SK-N-SH treated with all-trans-retinoic acid at 6 μM for 48 hours (cell line): ENCODE results near the gene ACOT13.

Source experiments
- ARNTL ChIP-seq: fragments of 450-650 bp; formaldehyde crosslinking; IDR thresholded peaks from 2 replicates; pipeline ENCODE4 v1.5.0; 2020; ENCODE audit warnings: low read depth, mild to moderate bottlenecking, moderate library complexity, borderline replicate concordance
- BACH2 ChIP-seq: fragments of 250-450 bp; sonication (Bioruptor Pico); IDR thresholded peaks from 2 replicates; pipeline ENCODE4 v1.9.0; 2021; ENCODE audit warnings: mild to moderate bottlenecking, borderline replicate concordance
- CREB5 ChIP-seq: fragments of 250-450 bp; sonication (Bioruptor Pico); IDR thresholded peaks from 2 replicates; pipeline ENCODE4 v1.5.1; 2020; ENCODE audit warnings: low read depth, mild to moderate bottlenecking, moderate library complexity
- CSDC2 ChIP-seq: fragments of 250-450 bp; sonication (Bioruptor Pico); IDR thresholded peaks from 2 replicates; pipeline ENCODE4 v1.5.0; 2020; ENCODE audit warnings: mild to moderate bottlenecking, moderate library complexity
- PPARA ChIP-seq: fragments of 250-450 bp; sonication (Bioruptor Pico); IDR thresholded peaks from 2 replicates; pipeline ENCODE4 v1.5.0; 2020; ENCODE audit warnings: mild to moderate bottlenecking, borderline replicate concordance
- TSHZ2 ChIP-seq: fragments of 250-450 bp; sonication (Bioruptor Pico); IDR thresholded peaks from 2 replicates; pipeline ENCODE4 v1.5.0; 2020; ENCODE audit warnings: mild to moderate bottlenecking, moderate library complexity
- ZC3H10 ChIP-seq: fragments of 250-450 bp; sonication (Bioruptor Pico); IDR thresholded peaks from 2 replicates; pipeline ENCODE4 v1.5.1; 2021; ENCODE audit warnings: mild to moderate bottlenecking, moderate library complexity
- TF ChIP-seq, protein P1 (sequence below): fragments of 250-450 bp; sonication (Bioruptor Pico); IDR thresholded peaks from 2 replicates; pipeline ENCODE4 v1.5.1; 2021; ENCODE audit warnings: mild to moderate bottlenecking, moderate library complexity

DNA sequence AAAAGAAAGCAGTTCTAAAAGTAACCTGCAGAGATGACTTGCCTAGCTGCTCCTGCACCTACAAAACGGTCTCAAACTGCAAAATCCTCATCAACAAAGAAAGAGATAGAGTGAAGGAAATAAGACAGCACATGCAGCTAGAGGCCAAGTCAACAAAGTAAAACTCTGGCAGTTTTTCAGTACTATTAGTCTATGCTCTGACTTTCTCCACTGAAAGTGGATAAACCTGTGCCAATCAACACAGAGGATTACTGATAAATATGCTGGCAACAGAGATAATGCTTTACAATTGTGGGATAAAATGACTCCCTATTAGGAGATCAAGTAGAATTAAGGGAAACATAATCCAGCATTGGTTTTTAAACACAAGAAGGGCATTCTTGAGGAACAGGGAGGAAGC, 34.3 kb upstream of the ACOT13 start:
- TF ChIP-seq BACH2 (CRISPR knock-in tag) (no peak), TSHZ2 (CRISPR knock-in tag) (no peak), CSDC2 (CRISPR knock-in tag) (no peak), ZC3H10 (no peak), CREB5 (CRISPR knock-in tag) (no peak), ARNTL (no peak), PPARA (CRISPR knock-in tag) (no peak)
- TF ChIP-seq, protein P1, sequence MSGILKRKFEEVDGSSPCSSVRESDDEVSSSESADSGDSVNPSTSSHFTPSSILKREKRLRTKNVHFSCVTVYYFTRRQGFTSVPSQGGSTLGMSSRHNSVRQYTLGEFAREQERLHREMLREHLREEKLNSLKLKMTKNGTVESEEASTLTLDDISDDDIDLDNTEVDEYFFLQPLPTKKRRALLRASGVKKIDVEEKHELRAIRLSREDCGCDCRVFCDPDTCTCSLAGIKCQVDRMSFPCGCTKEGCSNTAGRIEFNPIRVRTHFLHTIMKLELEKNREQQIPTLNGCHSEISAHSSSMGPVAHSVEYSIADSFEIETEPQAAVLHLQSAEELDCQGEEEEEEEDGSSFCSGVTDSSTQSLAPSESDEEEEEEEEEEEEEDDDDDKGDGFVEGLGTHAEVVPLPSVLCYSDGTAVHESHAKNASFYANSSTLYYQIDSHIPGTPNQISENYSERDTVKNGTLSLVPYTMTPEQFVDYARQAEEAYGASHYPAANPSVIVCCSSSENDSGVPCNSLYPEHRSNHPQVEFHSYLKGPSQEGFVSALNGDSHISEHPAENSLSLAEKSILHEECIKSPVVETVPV (CRISPR knock-in tag) = no peak
